ENCODE results near the gene CACNA1C. TPM values are rescaled to one million over a fixed set of nuclear protein-coding genes. Genes with fewer than 3 reads are reported as not detected.

Gene CACNA1C
- total RNA-seq, 2 donors from 2014 or later = 0.86 to 6.3 TPM

GRCh38 chr12:2483713-2484112 lies 430.9 kb downstream of the CACNA1C start:
- no peaks in the 10 kb centered on the region for H3K36me3 ChIP-seq (ENCODE audit: control insufficient read depth, insufficient read depth, low read length)
- H3K4me3 Mint-ChIP-seq = no peak overlapping the region
- H3K27me3 ChIP-seq (ENCODE audit: control insufficient read depth, insufficient read depth, low read length, poor library complexity, severe bottlenecking) = no peaks in the 10 kb centered on the region
- H3K9ac ChIP-seq (ENCODE audit: extremely low read depth, low read length, poor library complexity, severe bottlenecking) = no peak overlapping the region
- no peaks in the 10 kb centered on the region for H3K4me1 Mint-ChIP-seq
- 90 to 100% methylated on average over 2 to 3 of the region's 3 CpGs for WGBS, 2 experiments (ENCODE audit: insufficient coverage in 1 of 2, insufficient read length in 1 of 2)
- H3K4me3 ChIP-seq (ENCODE audit: low read length) = no peak overlapping the region
- H3K36me3 Mint-ChIP-seq (ENCODE audit: low read depth) = no peaks in the 10 kb centered on the region
- H3K27me3 Mint-ChIP-seq (ENCODE audit: insufficient read depth) = peaks cover 3% of the 10 kb centered on the region
- no peaks in the 10 kb centered on the region for H3K4me1 ChIP-seq (ENCODE audit: control insufficient read depth, insufficient read depth, low read length)
- DNase-seq = no peak
- H3K27ac Mint-ChIP-seq = no peak overlapping the region
- H3K27ac ChIP-seq (ENCODE audit: low read depth, low read length) = no peak overlapping the region
- H3K9me3 Mint-ChIP-seq = no peaks in the 10 kb centered on the region
- TF ChIP-seq CTCF (conservative IDR thresholded peaks at IDR 0.05) = no peak
- H3K9me3 ChIP-seq (ENCODE audit: control insufficient read depth, low read length) = no peaks in the 10 kb centered on the region

- Mint-ChIP-seq H3K27me3 (ENCODE audit: insufficient read depth) (peaks cover 3% of the 10 kb centered on the region), H3K4me3 (no peak overlapping the region), H3K9me3 (no peaks in the 10 kb centered on the region), H3K36me3 (ENCODE audit: low read depth) (no peaks in the 10 kb centered on the region), H3K27ac (no peak overlapping the region), H3K4me1 (no peaks in the 10 kb centered on the region)
- Histone ChIP-seq H3K4me3 (ENCODE audit: low read length) (no peak overlapping the region), H3K27me3 (ENCODE audit: control insufficient read depth, insufficient read depth, low read length, poor library complexity, severe bottlenecking) (no peaks in the 10 kb centered on the region), H3K9me3 (ENCODE audit: control insufficient read depth, low read length) (no peaks in the 10 kb centered on the region), H3K4me1 (ENCODE audit: control insufficient read depth, insufficient read depth, low read length) (no peaks in the 10 kb centered on the region), H3K36me3 (ENCODE audit: control insufficient read depth, insufficient read depth, low read length) (no peaks in the 10 kb centered on the region), H3K27ac (ENCODE audit: low read depth, low read length) (no peak overlapping the region), H3K9ac (ENCODE audit: extremely low read depth, low read length, poor library complexity, severe bottlenecking) (no peak overlapping the region)
- TF ChIP-seq CTCF (conservative IDR thresholded peaks at IDR 0.05) = no peak
- 86 to 95% methylated on average over 2 to 13 of the region's 13 CpGs for WGBS, 2 experiments (ENCODE audit: insufficient coverage in 1 of 2, insufficient read length in 1 of 2)
- no peak for DNase-seq
These were observed 431.5 kb downstream of the CACNA1C start for GRCh38 chr12:2484141-2484776.

DNA sequence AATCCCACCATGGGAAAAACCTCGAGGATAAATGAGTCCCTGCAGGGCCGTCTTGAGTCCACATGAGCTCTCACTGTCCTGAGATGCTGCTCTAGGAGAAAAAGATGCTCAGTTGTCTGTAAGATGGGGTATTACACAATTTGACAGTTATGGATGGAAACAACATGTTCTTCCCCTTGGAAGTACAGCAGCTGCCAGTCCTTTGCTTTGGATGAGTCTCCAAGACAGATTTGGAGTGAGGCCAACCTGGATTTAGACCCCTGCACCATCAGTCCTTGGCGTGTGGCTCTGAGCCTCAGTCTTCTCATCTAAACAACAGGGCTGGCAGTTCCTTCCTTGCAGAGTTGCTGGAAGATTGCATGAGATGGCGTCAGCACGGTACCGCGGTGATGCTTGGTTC lies 432.9 kb downstream of the CACNA1C start:
- Mint-ChIP-seq H3K4me1 (no peaks in the 10 kb centered on the region), H3K36me3 (ENCODE audit: low read depth) (no peaks in the 10 kb centered on the region), H3K27me3 (ENCODE audit: insufficient read depth) (peaks cover 3% of the 10 kb centered on the region), H3K4me3 (no peak overlapping the region), H3K27ac (no peak overlapping the region), H3K9me3 (no peaks in the 10 kb centered on the region)
- Histone ChIP-seq H3K27ac (ENCODE audit: low read depth, low read length) (no peak overlapping the region), H3K36me3 (ENCODE audit: control insufficient read depth, insufficient read depth, low read length) (no peaks in the 10 kb centered on the region), H3K9ac (ENCODE audit: extremely low read depth, low read length, poor library complexity, severe bottlenecking) (no peak overlapping the region), H3K9me3 (ENCODE audit: control insufficient read depth, low read length) (no peaks in the 10 kb centered on the region), H3K27me3 (ENCODE audit: control insufficient read depth, insufficient read depth, low read length, poor library complexity, severe bottlenecking) (no peaks in the 10 kb centered on the region), H3K4me1 (ENCODE audit: control insufficient read depth, insufficient read depth, low read length) (no peaks in the 10 kb centered on the region), H3K4me3 (ENCODE audit: low read length) (no peak overlapping the region)
- TF ChIP-seq CTCF (conservative IDR thresholded peaks at IDR 0.05) = no peak
- DNase-seq = no peak
- WGBS, 2 experiments (ENCODE audit: insufficient coverage in 1 of 2, insufficient read length in 1 of 2) = 90 to 93% methylated on average over 6 to 7 of the region's 7 CpGs

Data from endodermal cell (in vitro differentiated cells).